Activated naive CD4-positive, alpha-beta T cell treated with anti-CD3 and anti-CD28 coated beads, Interleukin-2, amount 50 U/mL, for 24 hours (primary cell): ENCODE measurements around the gene KCNK15.

Experiments used
- H3K27ac Mint-ChIP-seq: one replicate; pipeline ENCODE4 v1.8.0; 2021; ENCODE audit warnings: mild to moderate bottlenecking, mixed read lengths
- H3K27me3 Mint-ChIP-seq: one replicate; pipeline ENCODE4 v1.8.0; 2021; ENCODE audit warnings: mixed read lengths
- H3K36me3 Mint-ChIP-seq: one replicate; pipeline ENCODE4 v1.8.0; 2021; ENCODE audit warnings: mixed read lengths
- H3K4me1 Mint-ChIP-seq: one replicate; pipeline ENCODE4 v1.8.0; 2021; ENCODE audit warnings: mixed read lengths
- H3K4me3 Mint-ChIP-seq: one replicate; pipeline ENCODE4 v1.8.0; 2021; ENCODE audit warnings: mild to moderate bottlenecking, mixed read lengths
- H3K9me3 Mint-ChIP-seq: one replicate; pipeline ENCODE4 v1.8.0; 2021; ENCODE audit warnings: mixed read lengths

KCNK15 gene

DNA sequence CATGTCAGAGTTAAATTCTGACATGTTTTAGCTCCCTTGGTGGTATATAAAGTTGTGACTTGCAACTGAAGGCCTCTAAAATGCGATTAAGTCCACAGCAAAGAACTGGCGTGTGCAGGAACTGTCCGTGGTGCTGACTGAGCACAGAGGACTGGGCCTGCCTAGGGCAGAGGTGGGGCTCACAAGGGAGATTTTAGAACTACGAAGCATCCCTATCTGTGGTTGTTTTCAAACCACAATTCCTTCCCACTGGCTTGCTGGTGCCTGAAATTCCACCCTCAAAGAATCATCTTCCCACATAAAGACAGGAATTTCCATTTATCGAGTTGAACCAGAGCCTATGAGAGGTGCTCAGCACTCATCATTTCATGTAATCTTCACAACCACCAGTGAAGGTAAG, 34.6 kb downstream of the KCNK15 start:
- Mint-ChIP-seq H3K27me3 (peaks cover 14% of the 10 kb centered on the region), H3K27ac (no peak overlapping the region), H3K36me3 (peaks cover 1% of the 10 kb centered on the region), H3K9me3 (peaks cover 5% of the 10 kb centered on the region), H3K4me1 (no peaks in the 10 kb centered on the region), H3K4me3 (no peak overlapping the region)

DNA sequence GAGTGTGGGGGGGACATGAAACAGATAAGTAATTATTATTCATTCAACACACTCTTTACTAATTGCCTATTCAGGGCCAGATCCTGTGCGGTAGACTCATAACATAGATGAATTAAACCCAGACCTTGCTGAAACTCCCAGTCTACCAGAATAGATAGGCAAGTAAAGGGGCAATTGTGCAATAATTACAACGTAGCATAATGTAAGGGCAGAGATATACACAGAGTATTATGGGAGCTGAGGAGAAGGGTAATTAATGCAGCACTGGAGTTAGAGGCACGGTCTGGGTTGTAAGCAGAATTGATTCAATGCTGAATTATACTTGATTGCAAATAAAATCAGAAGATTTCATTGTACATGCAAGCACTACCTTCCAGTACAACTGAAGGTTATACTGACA, 35.5 kb downstream of the KCNK15 start:
- peaks cover 1% of the 10 kb centered on the region for H3K36me3 Mint-ChIP-seq
- H3K27me3 Mint-ChIP-seq: peaks cover 13% of the 10 kb centered on the region

DNA sequence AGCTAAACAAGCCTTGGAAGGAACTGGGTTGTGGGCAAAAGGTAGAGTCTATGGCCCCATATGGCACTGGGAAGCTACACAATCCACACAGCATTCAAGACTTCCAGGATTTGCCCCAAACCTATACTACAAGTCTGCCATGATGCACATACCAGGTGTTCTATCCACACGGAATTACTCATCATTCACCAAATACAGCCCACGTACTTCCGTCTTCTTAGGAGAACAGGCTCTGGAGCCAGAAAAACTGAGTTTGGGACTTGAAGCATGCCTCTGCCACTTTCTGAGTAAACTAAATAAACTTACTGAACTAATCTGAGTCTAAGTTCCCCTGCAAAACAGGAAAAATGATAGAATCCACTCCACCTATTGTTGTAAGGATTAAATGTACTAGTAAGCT, 36.1 kb downstream of the KCNK15 start:
- Mint-ChIP-seq H3K27ac (no peak overlapping the region), H3K36me3 (no peaks in the 10 kb centered on the region), H3K27me3 (peaks cover 11% of the 10 kb centered on the region), H3K4me1 (no peaks in the 10 kb centered on the region), H3K9me3 (peaks cover 5% of the 10 kb centered on the region), H3K4me3 (no peak overlapping the region)

More for the DNA sequence above, 35.5 kb downstream of the KCNK15 start:
- Mint-ChIP-seq H3K27ac (no peak overlapping the region), H3K4me1 (no peaks in the 10 kb centered on the region), H3K4me3 (no peak overlapping the region), H3K9me3 (peaks cover 5% of the 10 kb centered on the region)

DNA sequence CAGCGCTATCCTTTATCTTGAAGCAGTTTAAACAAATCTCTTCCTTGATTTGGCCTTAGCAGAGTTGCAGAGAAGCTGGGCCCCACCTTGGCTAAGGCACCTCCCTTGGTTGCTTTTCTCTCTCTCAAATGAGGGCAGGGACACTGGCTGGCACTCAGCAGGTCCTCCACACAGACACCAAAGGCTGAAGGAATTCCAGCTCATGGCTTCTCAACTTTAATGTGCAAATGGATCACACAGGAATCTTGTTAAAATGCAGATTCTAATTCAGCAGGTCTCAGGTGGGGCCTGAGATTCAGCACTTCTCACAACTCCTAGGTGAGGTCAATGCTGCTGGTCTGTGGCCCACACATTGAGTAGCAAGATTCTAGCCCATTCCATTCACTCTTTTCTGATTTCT, 39.0 kb downstream of the KCNK15 start:
- H3K27me3 Mint-ChIP-seq: peaks cover 15% of the 10 kb centered on the region
- H3K4me3 Mint-ChIP-seq: no peak overlapping the region
- no peaks in the 10 kb centered on the region for H3K36me3 Mint-ChIP-seq
- H3K4me1 Mint-ChIP-seq: no peaks in the 10 kb centered on the region
- H3K27ac Mint-ChIP-seq: no peak overlapping the region
- H3K9me3 Mint-ChIP-seq: peaks cover 5% of the 10 kb centered on the region

DNA sequence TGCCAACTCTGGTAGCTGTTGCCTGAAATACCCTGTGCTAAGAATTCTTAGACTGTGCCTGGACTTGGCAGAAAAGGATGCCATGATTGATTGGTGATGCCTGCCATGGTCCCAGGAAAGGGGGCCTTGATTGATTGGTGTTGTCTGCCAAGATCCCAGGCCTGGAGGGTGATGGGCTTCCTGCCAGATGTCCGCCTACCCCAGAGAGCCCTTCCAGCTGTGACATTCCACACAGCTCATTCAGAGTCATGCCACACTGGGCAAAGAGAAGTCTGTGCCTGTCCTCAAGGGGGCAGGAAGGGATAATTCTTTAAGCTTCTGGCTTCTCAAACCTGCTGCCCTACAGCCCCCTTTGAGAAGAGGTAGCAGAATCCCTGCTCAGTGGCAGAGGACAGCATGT, 40.1 kb downstream of the KCNK15 start:
- Mint-ChIP-seq H3K27ac (no peak overlapping the region), H3K4me3 (no peak overlapping the region), H3K36me3 (no peaks in the 10 kb centered on the region), H3K4me1 (no peaks in the 10 kb centered on the region), H3K27me3 (peaks cover 12% of the 10 kb centered on the region), H3K9me3 (peaks cover 5% of the 10 kb centered on the region)

DNA sequence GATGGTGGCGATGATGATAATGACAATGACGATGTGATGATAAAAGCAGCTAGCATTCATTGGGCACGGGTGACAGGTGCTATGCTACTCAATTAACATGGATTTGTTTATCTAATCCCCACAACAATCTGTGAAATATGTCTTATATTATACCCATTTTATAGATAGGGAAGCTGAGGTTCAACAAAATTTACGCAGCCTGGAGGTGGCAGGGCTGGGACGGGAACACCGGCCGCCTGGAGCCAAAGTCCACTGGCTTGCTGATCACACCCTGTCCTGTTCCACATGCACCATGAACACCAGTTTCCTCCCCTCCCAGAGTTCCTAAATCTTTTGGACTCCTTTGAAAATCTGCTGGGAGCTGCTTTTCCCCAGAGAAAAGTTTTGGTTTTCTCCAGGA, 41.6 kb downstream of the KCNK15 start:
- H3K4me1 Mint-ChIP-seq: no peaks in the 10 kb centered on the region

DNA sequence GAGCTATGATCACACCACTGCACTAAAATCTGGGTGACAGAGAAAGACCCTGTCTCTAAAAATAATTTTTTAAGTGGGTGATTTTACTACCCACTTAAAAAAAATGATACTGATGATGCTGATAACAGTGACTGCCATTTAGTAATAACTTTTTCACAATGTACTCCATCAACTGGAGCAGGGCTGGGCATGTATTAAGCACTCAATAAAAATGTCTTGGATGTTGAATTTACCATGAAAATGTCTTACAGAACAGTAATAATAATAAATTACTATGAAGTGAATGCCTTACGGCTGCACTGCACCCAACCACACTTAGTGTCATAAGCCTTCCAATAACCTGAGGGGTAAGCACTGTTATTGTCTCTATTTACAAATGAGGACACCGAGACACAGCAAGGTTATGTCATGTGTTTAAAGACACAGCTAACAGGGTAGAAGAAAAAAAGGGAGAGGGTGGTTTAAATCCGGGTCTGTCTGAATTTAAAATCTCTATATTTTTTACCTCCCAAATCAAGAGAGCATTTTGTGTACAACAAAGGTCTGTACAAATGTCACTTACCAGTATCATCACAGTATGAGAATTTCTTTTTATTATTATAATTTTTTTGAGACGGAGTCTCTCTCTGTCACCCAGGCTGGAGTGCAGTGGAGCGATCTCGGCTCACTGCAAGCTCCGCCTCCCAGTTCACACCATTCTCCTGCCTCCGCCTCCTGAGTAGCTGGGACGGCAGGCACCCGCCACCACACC, 43.2 kb downstream of the KCNK15 start:
- Mint-ChIP-seq H3K4me1 (no peaks in the 10 kb centered on the region), H3K27ac (no peak overlapping the region), H3K9me3 (no peaks in the 10 kb centered on the region), H3K27me3 (peaks cover 6% of the 10 kb centered on the region), H3K4me3 (no peak overlapping the region), H3K36me3 (no peaks in the 10 kb centered on the region)

More for the DNA sequence above, 41.6 kb downstream of the KCNK15 start:
- Mint-ChIP-seq H3K27ac (no peak overlapping the region), H3K27me3 (peaks cover 6% of the 10 kb centered on the region), H3K4me3 (no peak overlapping the region), H3K9me3 (no peaks in the 10 kb centered on the region), H3K36me3 (no peaks in the 10 kb centered on the region)

DNA sequence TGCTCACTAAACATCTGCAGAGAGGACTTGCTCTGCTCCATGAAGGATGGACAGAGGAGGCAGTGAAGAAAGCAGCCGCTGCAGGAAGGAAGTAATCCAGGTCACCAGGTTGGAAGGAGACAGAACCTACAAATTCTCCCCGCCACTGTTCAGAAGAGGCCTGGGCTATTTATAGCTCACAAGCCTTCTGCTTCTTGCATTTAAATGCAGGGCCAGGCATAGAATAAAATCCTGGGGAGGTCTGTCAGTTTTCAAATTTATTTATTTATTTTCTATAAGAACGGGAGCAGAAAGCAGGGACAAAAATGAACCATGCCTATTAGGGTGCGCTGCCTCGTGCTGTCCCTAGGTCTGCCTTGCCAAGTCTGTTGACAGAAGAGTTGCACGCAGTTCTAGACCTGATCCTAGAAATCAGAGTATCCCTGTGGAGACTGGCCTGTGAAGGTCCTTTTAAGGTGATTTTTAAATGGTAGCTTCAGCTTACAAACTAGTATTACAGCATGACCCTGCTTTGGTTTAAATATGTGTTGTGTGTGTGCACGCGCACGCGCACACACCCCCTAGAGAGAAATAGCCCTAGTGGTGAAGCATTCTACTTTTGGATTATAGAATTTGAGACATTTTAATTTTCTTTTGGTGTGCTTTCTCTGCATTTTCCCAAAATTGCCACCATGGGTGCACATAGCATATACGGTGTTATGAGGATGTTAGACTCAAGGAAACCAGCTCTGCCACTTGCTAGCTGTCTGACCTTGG, 45.2 kb downstream of the KCNK15 start:
- Mint-ChIP-seq H3K27ac (no peak overlapping the region), H3K4me3 (no peak overlapping the region), H3K36me3 (no peaks in the 10 kb centered on the region), H3K4me1 (no peaks in the 10 kb centered on the region), H3K27me3 (peaks cover 6% of the 10 kb centered on the region), H3K9me3 (no peaks in the 10 kb centered on the region)

DNA sequence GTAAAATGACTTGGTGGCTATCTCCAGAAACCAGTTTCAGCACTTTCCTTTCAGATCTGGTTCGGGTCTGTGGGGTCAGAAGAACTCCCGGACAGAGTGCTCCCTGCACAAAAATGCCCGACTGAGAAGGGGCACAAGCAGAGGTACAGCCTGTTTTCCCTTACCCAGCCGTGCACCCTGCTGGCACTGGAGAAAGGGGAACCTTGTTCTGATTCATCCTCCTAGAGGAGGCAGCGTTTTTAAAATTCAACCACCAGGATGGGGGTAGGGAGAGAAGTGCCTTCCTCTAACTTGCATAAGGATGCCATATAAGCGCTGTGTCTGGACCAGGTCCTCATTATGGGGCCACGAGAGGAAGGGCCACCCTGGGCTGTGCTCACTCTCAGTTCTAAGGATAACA, 47.1 kb downstream of the KCNK15 start:
- Mint-ChIP-seq H3K36me3 (no peaks in the 10 kb centered on the region), H3K4me3 (no peak overlapping the region), H3K27ac (no peak overlapping the region), H3K4me1 (no peaks in the 10 kb centered on the region), H3K9me3 (no peaks in the 10 kb centered on the region), H3K27me3 (peaks cover 1% of the 10 kb centered on the region)

DNA sequence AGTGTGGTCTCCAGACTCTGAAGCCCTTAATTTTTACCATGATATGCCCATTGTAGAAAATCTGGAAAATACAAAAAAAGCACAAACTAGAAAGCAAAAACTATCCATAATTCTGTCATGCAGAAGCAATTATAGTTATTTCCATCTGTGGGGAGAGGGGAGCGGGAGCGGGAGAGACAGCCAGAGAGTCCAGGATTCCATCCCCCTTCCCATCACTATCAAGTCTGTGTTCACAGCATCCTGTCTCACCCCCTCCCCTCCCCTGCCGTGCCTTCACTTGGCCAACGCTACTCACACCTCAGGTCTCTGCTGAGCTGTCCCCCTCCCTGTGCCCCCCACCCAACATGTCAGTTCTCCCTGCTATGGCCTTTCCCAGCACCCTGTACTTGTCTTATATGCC, 50.2 kb downstream of the KCNK15 start:
- Mint-ChIP-seq H3K27me3 (no peaks in the 10 kb centered on the region), H3K4me3 (no peak overlapping the region), H3K9me3 (no peaks in the 10 kb centered on the region)

DNA sequence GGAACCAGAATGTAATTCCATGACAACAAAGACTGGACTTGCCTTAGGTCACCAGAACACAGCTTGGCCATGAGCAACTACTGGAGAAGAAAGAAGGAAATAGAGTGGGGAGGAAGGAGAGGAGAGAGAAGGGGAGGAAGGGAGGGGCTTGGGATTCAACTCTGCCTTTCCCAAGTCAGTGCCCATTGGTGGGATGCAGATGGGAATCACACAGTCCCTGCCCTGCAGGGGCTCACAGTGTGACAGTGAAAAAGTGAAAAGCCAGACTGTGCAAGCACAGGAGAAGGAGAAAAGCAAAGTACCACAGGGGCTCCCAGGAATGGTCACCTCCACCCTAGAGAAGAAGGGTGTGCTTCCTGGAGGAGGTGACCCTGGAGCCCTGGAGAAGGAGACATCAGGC, 50.6 kb downstream of the KCNK15 start:
- Mint-ChIP-seq H3K27me3 (no peaks in the 10 kb centered on the region), H3K4me3 (no peak overlapping the region), H3K9me3 (no peaks in the 10 kb centered on the region), H3K36me3 (no peaks in the 10 kb centered on the region), H3K27ac (no peak overlapping the region), H3K4me1 (no peaks in the 10 kb centered on the region)

More for the DNA sequence above, 50.2 kb downstream of the KCNK15 start:
- Mint-ChIP-seq H3K27ac (no peak overlapping the region), H3K4me1 (no peaks in the 10 kb centered on the region), H3K36me3 (no peaks in the 10 kb centered on the region)

DNA sequence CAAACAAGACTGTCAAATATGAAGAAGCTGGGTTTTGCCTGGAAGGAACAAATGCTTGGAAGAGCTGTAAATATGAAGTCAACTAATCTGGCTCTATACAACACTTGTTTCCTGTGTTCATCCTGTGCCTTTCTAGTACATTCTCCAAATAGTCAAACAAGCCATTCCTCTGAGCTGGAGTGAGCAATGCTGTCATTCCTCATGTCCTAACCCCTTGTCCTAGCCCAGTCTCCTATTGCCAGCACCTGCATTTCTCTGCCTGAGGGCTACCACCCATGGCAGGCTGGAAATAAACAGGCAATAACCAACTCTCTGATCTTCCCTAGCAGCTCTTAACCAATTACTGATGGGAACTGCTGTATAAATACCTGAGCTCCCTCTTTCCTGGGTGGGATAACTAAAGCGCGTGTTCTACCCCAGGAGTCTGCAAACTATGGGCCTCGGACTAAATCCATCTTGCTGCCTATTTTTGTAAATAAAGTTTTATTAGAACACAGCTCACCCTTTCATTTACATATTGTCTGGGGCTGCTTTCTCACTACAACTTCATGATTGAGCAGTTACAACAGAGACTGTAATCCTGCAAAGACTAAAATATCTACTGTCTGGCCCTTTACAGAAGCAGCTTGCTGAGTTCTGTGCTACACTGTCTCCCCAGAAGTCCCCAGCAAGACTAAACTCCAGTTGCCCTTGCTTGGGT, 51.2 kb downstream of the KCNK15 start:
- Mint-ChIP-seq H3K27ac (no peak overlapping the region), H3K4me1 (no peaks in the 10 kb centered on the region), H3K4me3 (no peak overlapping the region), H3K27me3 (no peaks in the 10 kb centered on the region), H3K9me3 (no peaks in the 10 kb centered on the region), H3K36me3 (no peaks in the 10 kb centered on the region)

DNA sequence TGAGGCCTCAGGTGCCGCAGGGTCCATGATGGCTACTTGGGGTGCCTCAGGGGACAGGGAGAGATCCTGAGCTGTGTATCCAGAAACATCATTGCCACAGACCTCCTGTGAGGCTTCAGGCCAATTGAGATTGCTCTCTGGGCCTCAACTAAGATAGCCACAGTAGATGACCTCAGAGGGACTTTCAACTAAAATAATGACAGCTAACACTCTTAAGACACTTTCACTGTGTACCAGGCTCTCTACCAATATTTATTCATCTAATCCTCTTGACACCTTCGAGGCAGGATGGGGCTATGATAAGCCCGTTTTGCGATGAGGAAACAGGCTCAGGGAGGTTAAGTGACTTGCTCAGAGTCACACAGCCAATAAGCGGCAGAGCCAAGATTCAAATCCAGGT, 54.0 kb downstream of the KCNK15 start:
- Mint-ChIP-seq H3K27ac (no peak overlapping the region), H3K4me3 (no peak overlapping the region), H3K9me3 (no peaks in the 10 kb centered on the region), H3K4me1 (no peaks in the 10 kb centered on the region), H3K27me3 (peaks cover 7% of the 10 kb centered on the region), H3K36me3 (no peaks in the 10 kb centered on the region)

DNA sequence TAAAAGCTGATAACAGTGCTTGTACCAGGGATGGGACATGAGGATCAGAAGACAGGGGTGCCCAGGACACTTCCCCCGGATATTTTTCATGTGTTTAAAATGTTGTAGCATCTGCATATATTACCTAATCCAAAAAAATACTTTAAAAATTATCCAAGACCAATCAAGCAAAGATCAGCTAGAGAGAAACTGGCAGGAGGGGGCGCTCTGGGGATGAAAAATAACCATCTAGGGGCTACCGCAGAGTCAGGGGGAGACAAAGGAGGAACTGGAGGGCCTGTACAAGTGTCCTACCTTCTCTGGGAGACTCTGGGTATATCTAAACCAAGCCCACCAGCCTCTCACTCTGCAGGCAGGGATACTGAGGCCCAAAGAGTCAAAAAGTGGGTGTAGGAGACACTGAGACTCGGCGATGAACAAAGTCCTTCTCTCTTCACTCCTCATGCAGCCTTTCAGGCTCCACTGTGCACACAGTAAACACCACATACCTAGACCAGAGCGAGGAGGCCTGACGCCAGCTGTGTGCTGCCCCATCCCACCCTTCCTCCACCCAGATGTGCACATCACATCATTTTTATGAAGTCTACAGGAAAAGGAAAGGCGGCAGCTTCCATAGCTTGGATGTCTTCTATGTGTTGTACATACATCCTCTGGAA, 54.9 kb downstream of the KCNK15 start:
- no peak overlapping the region for H3K4me3 Mint-ChIP-seq
- H3K4me1 Mint-ChIP-seq: no peaks in the 10 kb centered on the region
- H3K27ac Mint-ChIP-seq: no peak overlapping the region
- H3K36me3 Mint-ChIP-seq: no peaks in the 10 kb centered on the region
- peaks cover 10% of the 10 kb centered on the region for H3K27me3 Mint-ChIP-seq
- no peaks in the 10 kb centered on the region for H3K9me3 Mint-ChIP-seq
